GM19324 (cell line): ENCODE measurements around the gene RPS15.
"Not testable (repeated sequence)": the region's sequence is repeated elsewhere in the genome, so short reads cannot be mapped to it uniquely, and the experiment has no call there.

ENCODE experiments used
- ATAC-seq: cut with Tn5 transposase; IDR thresholded peaks from one replicate; pipeline ENCODE4 v1.9.1; 2021; ENCODE audit warnings: mild to moderate bottlenecking, moderate library complexity; ENCODE audit not compliant: unreplicated experiment, low FRiP score

RPS15 gene

DNA sequence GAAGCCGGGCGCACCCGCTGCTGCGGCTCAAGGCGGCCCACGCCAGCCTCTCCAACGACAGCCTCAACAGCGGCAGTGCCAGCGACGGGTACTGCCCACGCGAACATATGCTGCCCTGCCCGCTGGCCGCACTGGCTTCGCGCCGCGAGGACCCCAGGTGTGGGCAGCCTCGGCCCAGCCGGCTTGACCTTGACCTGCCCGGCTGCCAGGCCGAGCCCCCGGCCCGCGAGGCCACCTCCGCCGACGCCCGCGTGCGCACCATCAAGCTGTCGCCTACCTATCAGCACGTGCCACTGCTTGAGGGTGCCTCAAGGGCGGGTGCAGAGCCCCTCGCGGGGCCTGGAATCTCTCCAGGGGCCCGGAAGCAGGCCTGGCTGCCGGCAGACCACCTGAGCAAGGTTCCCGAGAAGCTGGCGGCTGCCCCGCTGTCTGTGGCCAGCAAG lies 27.8 kb downstream of the RPS15 start:
- no peak for ATAC-seq

DNA sequence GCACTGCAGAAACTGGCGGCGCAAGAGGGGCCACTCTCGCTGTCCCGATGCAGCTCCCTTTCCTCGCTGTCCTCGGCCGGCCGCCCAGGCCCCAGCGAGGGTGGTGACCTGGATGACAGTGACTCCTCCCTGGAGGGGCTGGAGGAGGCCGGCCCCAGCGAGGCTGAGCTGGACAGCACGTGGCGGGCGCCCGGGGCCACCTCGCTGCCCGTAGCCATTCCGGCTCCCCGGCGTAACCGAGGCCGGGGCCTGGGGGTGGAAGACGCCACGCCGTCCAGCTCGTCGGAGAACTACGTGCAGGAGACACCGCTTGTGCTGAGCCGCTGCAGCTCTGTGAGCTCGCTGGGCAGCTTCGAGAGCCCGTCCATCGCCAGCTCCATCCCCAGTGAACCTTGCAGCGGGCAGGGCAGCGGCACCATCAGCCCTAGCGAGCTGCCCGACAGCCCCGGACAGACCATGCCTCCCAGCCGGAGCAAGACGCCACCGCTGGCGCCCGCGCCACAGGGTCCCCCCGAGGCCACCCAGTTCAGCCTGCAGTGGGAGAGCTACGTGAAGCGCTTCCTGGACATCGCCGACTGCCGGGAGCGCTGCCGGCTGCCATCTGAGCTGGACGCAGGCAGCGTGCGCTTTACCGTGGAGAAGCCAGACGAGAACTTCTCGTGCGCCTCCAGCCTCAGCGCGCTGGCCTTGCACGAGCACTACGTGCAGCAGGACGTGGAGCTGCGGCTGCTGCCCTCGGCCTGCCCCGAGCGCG lies 28.4 kb downstream of the RPS15 start:
- no peak for ATAC-seq

DNA sequence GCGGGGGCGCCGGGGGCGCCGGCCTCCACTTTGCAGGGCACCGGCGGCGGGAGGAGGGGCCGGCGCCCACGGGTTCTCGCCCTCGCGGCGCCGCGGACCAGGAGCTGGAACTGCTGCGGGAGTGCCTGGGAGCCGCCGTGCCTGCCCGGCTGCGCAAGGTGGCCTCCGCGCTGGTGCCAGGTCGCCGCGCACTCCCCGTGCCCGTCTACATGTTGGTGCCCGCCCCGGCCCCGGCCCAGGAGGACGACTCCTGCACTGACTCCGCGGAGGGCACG lies 29.0 kb downstream of the RPS15 start:
- no peak for ATAC-seq

DNA sequence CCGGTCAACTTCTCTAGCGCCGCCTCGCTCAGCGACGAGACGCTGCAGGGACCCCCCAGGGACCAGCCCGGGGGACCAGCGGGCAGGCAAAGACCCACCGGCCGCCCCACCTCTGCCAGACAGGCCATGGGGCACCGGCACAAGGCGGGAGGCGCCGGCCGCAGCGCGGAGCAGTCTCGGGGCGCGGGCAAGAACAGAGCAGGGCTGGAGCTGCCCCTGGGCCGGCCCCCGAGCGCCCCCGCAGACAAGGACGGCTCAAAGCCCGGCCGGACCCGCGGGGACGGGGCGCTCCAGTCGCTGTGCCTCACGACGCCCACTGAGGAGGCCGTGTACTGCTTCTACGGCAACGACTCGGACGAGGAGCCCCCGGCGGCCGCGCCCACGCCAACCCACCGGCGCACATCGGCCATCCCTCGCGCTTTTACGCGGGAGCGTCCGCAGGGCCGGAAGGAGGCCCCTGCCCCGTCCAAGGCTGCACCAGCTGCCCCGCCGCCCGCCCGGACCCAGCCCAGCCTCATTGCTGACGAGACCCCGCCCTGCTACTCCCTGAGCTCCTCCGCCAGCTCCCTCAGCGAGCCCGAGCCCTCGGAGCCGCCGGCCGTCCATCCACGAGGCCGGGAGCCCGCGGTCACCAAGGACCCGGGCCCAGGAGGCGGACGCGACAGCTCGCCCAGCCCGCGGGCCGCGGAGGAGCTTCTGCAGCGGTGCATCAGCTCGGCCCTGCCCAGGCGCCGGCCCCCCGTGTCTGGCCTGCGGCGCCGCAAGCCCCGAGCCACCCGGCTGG lies 29.5 kb downstream of the RPS15 start:
- ATAC-seq, result no peak

DNA sequence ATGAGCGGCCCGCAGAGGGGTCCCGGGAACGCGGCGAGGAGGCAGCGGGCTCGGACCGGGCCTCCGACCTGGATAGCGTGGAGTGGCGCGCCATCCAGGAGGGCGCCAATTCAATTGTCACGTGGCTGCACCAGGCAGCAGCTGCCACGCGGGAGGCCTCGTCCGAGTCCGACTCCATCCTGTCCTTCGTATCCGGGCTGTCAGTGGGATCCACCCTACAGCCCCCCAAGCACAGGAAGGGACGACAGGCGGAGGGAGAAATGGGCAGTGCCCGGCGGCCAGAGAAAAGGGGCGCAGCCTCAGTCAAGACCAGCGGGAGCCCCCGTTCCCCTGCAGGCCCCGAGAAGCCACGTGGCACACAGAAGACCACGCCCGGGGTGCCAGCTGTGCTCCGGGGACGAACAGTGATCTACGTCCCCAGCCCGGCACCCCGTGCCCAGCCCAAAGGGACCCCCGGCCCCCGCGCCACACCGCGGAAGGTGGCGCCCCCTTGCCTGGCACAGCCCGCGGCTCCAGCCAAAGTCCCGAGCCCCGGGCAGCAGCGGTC lies 30.2 kb downstream of the RPS15 start:
- ATAC-seq, result no peak

DNA sequence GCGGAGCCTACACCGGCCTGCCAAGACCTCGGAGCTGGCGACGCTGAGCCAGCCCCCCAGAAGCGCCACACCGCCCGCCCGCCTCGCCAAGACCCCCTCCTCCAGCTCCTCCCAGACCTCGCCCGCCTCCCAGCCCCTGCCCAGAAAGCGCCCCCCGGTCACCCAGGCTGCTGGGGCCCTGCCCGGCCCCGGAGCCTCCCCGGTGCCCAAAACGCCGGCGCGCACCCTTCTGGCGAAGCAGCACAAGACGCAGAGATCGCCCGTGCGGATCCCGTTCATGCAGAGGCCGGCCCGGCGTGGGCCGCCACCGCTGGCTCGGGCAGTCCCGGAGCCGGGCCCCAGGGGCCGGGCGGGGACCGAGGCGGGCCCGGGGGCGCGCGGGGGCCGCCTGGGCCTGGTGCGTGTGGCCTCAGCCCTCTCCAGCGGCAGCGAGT lies 30.6 kb downstream of the RPS15 start:
- ATAC-seq, result no peak

GRCh38 chr19:1469255-1470054 lies 31.3 kb downstream of the RPS15 start:
- ATAC-seq, result no peak

DNA sequence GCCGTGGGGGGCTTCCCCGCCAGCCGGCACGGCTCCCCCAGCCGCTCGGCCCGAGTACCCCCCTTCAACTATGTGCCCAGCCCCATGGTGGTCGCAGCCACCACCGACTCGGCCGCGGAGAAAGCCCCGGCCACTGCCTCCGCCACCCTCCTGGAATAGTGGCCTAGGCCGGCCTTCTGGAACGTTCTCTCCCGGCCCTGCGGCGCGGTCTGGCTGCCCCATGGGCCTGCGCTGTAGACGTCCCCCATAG lies 31.8 kb downstream of the RPS15 start:
- no peak for ATAC-seq

- no peak for ATAC-seq
Measured at GRCh38 chr19:1470305-1471009, 32.3 kb downstream of the RPS15 start.

GRCh38 chr19:1471010-1471514 lies 32.9 kb downstream of the RPS15 start:
- no peak for ATAC-seq

DNA sequence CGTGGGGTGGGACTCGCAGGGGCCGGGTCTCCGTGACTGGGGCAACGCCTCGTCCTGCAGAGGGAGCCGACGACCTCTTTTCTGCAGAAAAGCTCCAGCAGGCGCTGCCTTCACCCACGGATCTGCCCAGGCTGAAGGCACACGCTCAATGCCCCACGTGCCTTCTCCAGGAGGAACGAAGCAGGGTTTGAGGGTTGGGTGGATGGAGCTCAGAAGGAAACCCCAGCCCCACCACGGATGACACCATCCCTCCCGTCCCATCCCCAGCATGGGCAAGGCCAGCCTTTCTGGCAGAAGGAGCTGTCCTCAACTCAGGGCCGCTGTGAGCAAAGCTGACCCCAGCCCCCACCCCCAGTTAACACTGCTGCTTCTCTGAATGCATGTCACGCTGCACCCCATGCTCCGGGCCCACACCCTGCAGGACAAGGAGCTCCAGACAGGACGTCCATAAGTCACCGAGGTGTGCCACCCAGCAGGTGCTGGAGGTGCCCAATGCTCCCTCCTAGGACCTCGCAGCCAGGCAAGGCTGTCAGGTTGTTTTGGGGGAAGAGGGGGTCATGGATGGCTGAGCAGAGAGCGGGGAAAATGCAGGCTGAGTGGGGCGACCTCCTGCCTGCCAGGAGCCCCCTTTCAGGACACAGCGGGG lies 33.4 kb downstream of the RPS15 start:
- no peak for ATAC-seq

GRCh38 chr19:1472231-1473084 lies 34.3 kb downstream of the RPS15 start:
- no peak for ATAC-seq

DNA sequence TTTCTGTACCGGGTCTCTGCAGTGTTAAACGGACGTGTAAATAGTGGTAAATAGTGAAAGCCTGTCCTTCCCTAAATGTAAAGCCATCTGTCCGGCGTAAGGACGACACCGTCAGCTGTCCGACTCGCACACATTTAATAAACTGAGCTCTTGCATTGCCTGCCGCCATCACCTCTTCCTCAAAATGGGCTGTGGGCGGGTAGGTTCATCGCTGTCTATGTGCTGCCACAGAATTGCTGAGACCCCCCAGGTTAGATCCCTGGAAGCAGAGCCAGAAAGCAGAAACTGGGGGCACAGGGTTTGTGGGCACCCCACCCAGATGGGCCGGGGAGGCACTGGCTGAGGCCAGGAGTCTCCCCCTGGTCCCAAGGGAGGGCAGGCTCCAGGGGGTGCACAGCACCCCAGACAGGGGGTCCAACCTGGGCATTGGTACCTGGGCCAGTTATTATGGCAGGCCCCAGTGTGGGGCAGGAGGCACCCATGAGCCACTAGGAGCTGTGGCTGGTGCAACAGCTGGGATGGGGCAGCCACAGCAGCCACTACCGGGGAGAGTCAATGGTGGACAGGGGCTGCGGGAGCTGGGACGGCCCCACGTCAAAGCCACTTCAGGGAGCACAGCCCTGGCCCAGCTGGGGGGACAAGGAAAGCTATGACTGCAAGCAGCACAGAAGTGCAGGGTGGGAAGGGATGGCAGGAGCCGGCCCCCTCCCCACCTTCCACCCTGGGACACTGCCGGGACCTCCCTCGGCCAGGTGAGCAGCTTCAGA lies 35.1 kb downstream of the RPS15 start:
- no peak for ATAC-seq

- no peak for ATAC-seq
Measured at GRCh38 chr19:1474011-1474764, 36.0 kb downstream of the RPS15 start.

GRCh38 chr19:1474765-1475351 lies 36.7 kb downstream of the RPS15 start:
- no peak for ATAC-seq

DNA sequence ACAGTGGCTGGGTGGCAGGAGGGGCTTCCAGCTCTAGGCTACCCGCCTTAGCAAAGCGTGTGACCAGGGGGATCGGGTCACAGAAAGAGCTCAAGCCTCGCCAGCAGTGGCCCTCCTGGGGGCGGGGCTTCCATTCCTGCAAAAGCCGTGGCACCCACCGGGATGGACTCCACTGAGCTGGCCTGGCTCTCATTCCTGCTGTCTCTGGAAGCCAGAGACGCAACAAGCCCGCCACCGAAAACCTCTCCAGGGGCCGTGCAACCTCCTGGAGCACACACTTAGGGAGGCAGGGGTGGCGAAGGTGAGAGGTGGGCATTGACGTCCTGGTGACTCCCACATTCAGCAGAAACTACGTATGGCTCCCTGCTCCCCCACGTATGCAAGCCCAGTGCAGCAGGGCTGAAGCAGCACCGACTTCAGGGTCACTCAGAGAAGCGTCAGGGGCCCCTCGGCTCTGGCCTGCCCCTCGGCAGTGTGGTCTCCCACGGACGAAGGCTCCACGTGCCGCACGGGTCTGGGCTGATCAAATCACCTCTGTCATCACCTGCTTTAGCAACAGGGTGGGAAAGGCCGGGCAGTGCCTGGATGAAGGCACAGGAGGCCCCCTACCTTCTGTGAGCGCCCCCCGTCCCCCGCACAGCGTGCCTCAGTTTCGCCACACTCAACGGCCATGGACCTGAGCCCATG lies 37.7 kb downstream of the RPS15 start:
- no peak for ATAC-seq

DNA sequence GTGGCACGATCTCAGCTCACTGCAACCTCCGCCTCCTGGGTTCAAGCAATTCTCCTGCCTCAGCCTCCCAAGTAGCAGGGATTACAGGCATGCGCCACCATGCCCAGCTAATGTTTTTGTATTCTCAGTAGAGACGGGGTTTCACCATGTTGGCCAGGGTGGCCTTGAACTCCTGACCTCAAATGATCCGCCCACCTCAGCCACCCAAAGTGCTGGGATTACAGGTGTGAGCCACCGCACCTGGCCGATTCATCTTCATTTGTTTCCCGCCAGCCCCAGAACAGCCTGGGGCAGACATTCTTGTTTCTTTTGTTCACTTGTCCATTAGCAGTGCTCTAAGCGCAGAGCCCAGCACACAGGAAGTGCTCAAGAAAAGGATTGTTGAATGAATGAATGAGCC lies 38.9 kb downstream of the RPS15 start:
- ATAC-seq, result not testable (repeated sequence)
